Retinal pigment epithelial cell (primary cell): Measurements from ENCODE around the gene UGT1A5.

Experiments used
- DNase-seq: peaks from one replicate; pipeline ENCODE4 v3.0.0-alpha.2; 2010; ENCODE audit warnings: low read depth
- H3K4me3 ChIP-seq: 2 replicates; pipeline ENCODE4 v1.5.1; 2011; ENCODE audit warnings: mild to moderate bottlenecking, low read length, control low read depth, moderate library complexity
- CTCF ChIP-seq: conservative IDR thresholded peaks from 2 replicates; pipeline ENCODE4 v1.5.1; 2011; ENCODE audit warnings: low read depth, low read length, control low read depth, inconsistent platforms

Gene UGT1A5

DNA sequence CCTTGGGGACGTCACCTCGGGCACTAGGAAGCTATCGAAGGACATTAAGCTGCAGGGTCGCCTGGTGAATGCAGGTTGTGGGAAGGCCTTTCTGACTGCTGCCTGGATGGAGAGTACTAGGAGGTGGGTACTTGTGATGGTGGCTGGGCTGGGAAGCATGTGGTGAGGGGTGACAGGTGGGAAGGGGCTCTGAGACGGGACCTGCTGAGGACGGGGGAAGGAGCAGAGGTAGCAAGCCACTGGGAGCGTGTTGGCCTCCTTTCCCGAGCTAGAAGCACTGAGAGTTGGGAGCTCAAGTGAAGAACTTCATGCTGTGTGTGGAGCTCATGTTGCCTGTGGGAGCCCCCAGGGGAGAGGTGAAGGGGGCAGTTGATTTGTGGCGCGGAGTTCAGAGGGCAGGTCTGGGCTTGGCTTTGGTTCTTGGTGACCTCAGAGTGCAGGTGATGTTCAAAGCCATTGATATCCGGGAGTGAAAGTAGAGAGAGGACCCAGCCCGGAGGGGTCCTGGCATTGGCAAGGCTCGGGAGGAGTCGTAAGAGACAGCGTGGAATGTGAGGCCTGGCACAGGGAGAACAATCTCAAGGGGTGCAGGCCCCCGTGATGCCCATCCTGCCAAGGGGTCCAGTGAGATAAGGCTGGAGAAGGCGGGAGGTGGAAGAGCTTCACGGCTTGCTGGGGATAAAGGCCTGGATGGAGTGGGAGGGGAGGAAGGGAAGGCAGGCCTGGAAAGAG is 78.6 kb downstream of the UGT1A5 start:
- H3K4me3 ChIP-seq: no peak overlapping the region
- no peak for TF ChIP-seq CTCF
- DNase-seq: no peak

GRCh38 chr2:233791883-233792329 is 79.2 kb downstream of the UGT1A5 start:
- no peak for DNase-seq
- TF ChIP-seq CTCF: no peak
- no peak overlapping the region for H3K4me3 ChIP-seq

GRCh38 chr2:233792720-233793119 is 80.0 kb downstream of the UGT1A5 start:
- DNase-seq: no peak
- no peak for TF ChIP-seq CTCF
- H3K4me3 ChIP-seq: no peak overlapping the region

DNA sequence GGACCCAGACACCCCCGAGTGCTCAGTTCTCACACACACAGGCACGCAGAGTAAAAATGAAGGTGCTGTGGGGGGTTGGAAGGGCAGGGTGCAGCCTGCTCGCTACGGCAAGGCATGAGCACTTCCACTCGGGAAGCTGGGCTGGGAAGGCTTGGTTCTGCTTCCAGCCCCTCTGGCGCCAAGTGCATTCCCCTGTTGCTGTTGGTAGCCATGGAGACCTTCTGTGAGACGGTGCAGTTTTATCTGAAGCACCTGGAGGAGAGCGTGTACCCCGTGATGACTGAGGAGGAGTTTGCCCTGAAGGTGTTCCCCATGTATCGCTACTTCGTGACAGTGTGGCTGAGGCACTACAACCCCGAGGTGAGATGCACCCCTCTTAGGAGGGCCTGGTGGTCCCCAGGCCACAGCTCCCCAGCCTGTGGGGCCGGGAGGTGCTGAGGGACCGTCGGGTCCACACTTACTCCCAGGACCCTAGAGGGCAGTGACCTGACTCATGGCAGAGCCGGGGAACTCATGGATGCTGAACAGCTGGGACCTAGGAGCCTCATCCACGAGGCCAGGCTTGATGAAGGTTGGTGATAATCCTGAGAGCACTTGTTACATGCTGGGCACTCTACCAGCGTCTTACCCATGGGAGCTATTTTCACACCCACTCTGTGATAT is 80.9 kb downstream of the UGT1A5 start:
- no peak for TF ChIP-seq CTCF
- H3K4me3 ChIP-seq: no peak overlapping the region

GRCh38 chr2:233794128-233794658 is 81.5 kb downstream of the UGT1A5 start:
- no peak for DNase-seq
- H3K4me3 ChIP-seq: no peak overlapping the region
- no peak for TF ChIP-seq CTCF

More for the DNA sequence above, 80.9 kb downstream of the UGT1A5 start:
- no peak for DNase-seq

GRCh38 chr2:233795735-233796171 is 83.0 kb downstream of the UGT1A5 start:
- DNase-seq: no peak
- H3K4me3 ChIP-seq: no peak overlapping the region
- no peak for TF ChIP-seq CTCF
